ENCODE measurements around the gene TMEM255A. TPM values are rescaled to one million over a fixed set of nuclear protein-coding genes. Genes with fewer than 3 reads are reported as not detected.

TMEM255A gene
- total RNA-seq, 5 donors from 2014 or later (not counting 1 experiment from before 2014, with no cell fraction given) = 0.13 to 0.14 TPM; not detected in 3

GRCh38 chrX:120238933-120239332, 72.3 kb downstream of the TMEM255A start:
- ChIA-PET CTCF (no interaction called here), POLR2A (interaction anchor here in 1 of 2 donors (0.7 kb wide), 1 partner anchor 25 kb away, joined by 6 read pairs; no protein-coding TSS in a partner anchor)
- 94% methylated on average over 2 of the region's 4 CpGs for WGBS (ENCODE audit: insufficient coverage)
- Histone ChIP-seq H3K4me1 (ENCODE audit: control insufficient read depth in 1 of 2, extremely low read depth in 1 of 2, insufficient read depth in 2 of 2, low read length in 2 of 2) (no peaks in the 10 kb centered on the region), H3K9me3 (no peaks in the 10 kb centered on the region), H3K27ac (ENCODE audit: low read length) (no peak overlapping the region), H3K4me3 (ENCODE audit: control insufficient read depth in 1 of 2, extremely low read depth in 1 of 2, low read length in 1 of 2) (no peak overlapping the region), H3K36me3 (ENCODE audit: control insufficient read depth in 2 of 2, extremely low read depth in 1 of 2, insufficient read depth in 1 of 2, low read length in 1 of 2) (peaks cover 0 to 4% of the 10 kb centered on the region in 2 donors), H3K27me3 (replicated peaks in 1 of 2; ENCODE audit: control insufficient read depth in 2 of 2, extremely low read depth in 1 of 2, insufficient read depth in 2 of 2, low read length in 1 of 2) (no peaks in the 10 kb centered on the region)
- H3K27ac Mint-ChIP-seq = no peak overlapping the region
- peaks cover 0 to 7% of the 10 kb centered on the region in 2 donors for H3K27me3 Mint-ChIP-seq
- H3K4me3 Mint-ChIP-seq = no peak overlapping the region
- H3K4me1 Mint-ChIP-seq = peaks cover 10 to 18% (median 14%) of the 10 kb centered on the region in 3 donors
- no peaks in the 10 kb centered on the region for H3K9me3 Mint-ChIP-seq
- no peak for ATAC-seq (replicated peaks in 1 of 4)
- peaks cover 17% of the 10 kb centered on the region for H3K36me3 Mint-ChIP-seq
- no peak for DNase-seq

DNA sequence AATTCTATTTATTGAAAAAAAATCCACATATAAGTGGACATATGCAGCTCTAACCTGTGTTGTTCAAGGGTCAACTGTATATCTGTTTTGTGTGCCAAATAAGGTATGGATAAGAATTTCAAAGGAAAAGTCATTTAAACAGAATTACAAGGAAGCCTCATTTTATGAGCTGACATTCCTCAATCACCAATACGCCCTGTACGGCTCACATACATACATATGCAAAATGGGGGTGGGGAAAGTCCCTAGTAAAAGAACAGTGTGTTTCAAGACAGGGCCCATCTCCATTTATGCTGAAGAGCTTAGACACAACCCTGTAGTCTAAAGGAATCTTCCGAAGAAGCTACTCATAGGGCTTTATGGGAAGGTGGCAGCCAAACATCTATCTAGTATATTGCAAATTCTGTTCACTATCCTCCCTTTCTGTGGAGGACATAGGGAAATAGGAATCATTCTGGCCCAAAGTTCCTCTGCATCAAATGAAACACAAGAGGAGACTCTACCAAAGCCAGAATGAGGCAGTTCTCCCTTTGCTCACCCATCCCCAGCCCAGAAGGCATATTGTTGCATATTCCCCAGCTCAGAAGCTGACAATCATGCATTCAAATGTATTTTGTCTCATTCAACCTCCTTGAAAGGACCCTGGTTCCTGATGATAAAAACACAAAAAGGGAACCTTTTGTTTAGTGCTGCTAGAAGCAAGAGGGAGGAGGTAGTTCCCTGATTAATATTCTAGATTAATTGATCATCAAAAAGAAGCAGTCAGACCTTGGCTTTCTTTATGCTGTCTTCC, 74.4 kb downstream of the TMEM255A start:
- H3K36me3 ChIP-seq (ENCODE audit: control insufficient read depth in 2 of 2, extremely low read depth in 1 of 2, insufficient read depth in 1 of 2, low read length in 1 of 2) = peaks cover 0 to 4% of the 10 kb centered on the region in 2 donors
- ChIA-PET CTCF (interaction anchor here in 1 of 2 donors (1.0 kb wide), 1 partner anchor 23 kb away, joined by 4 read pairs; no protein-coding TSS in a partner anchor), POLR2A (no interaction called here)
- H3K36me3 Mint-ChIP-seq = peaks cover 17% of the 10 kb centered on the region
- no peaks in the 10 kb centered on the region for H3K27me3 ChIP-seq (replicated peaks in 1 of 2; ENCODE audit: control insufficient read depth in 2 of 2, extremely low read depth in 1 of 2, insufficient read depth in 2 of 2, low read length in 1 of 2)
- H3K27ac ChIP-seq (ENCODE audit: low read length) = no peak overlapping the region
- no peak overlapping the region for H3K27ac Mint-ChIP-seq
- H3K4me3 Mint-ChIP-seq = no peak overlapping the region
- no peaks in the 10 kb centered on the region for H3K9me3 ChIP-seq
- DNase-seq (no peak), ATAC-seq (replicated peaks in 1 of 4) (no peak)
- H3K4me1 ChIP-seq (ENCODE audit: control insufficient read depth in 1 of 2, extremely low read depth in 1 of 2, insufficient read depth in 2 of 2, low read length in 2 of 2) = no peaks in the 10 kb centered on the region
- no peak overlapping the region for H3K4me3 ChIP-seq (ENCODE audit: control insufficient read depth in 1 of 2, extremely low read depth in 1 of 2, low read length in 1 of 2)
- WGBS (ENCODE audit: insufficient coverage) = no CpG with 5 or more reads among the region's 3 CpGs
- peaks cover 0 to 6% of the 10 kb centered on the region in 2 donors for H3K27me3 Mint-ChIP-seq
- H3K9me3 Mint-ChIP-seq = no peaks in the 10 kb centered on the region
- H3K4me1 Mint-ChIP-seq = peaks cover 0 to 4% (median 1%) of the 10 kb centered on the region in 3 donors

- peaks cover 0 to 4% of the 10 kb centered on the region in 2 donors for H3K36me3 ChIP-seq (ENCODE audit: control insufficient read depth in 2 of 2, extremely low read depth in 1 of 2, insufficient read depth in 1 of 2, low read length in 1 of 2)
- H3K27ac ChIP-seq (ENCODE audit: low read length) = no peak overlapping the region
- Mint-ChIP-seq H3K27ac (no peak overlapping the region), H3K9me3 (no peaks in the 10 kb centered on the region), H3K4me3 (no peak overlapping the region), H3K36me3 (peaks cover 17% of the 10 kb centered on the region), H3K4me1 (no peaks in the 10 kb centered on the region), H3K27me3 (peaks cover 0 to 6% of the 10 kb centered on the region in 2 donors)
- DNase-seq = no peak
- WGBS (ENCODE audit: insufficient coverage) = no CpG with 5 or more reads among the region's 6 CpGs
- ChIA-PET POLR2A (interaction anchor here in 1 of 2 donors (0.6 to 0.7 kb wide), 2 partner anchors 198 to 310 kb away, joined by 3 read pairs; no protein-coding TSS in a partner anchor), CTCF (interaction anchor here in 1 of 2 donors (0.7 kb wide), 1 partner anchor 139 kb away, joined by 8 read pairs; no protein-coding TSS in a partner anchor)
- H3K27me3 ChIP-seq (replicated peaks in 1 of 2; ENCODE audit: control insufficient read depth in 2 of 2, extremely low read depth in 1 of 2, insufficient read depth in 2 of 2, low read length in 1 of 2) = no peaks in the 10 kb centered on the region
- no peaks in the 10 kb centered on the region for H3K9me3 ChIP-seq
- H3K4me3 ChIP-seq (ENCODE audit: control insufficient read depth in 1 of 2, extremely low read depth in 1 of 2, low read length in 1 of 2) = no peak overlapping the region
- ATAC-seq (replicated peaks in 1 of 4) = no peak
- no peaks in the 10 kb centered on the region for H3K4me1 ChIP-seq (ENCODE audit: control insufficient read depth in 1 of 2, extremely low read depth in 1 of 2, insufficient read depth in 2 of 2, low read length in 2 of 2)
These were observed 76.0 kb downstream of the TMEM255A start for GRCh38 chrX:120235284-120235683.

- WGBS (ENCODE audit: insufficient coverage) = no CpG with 5 or more reads among the region's 9 CpGs
- Mint-ChIP-seq H3K9me3 (no peaks in the 10 kb centered on the region), H3K4me3 (no peak overlapping the region), H3K27me3 (peaks cover 0 to 13% of the 10 kb centered on the region in 2 donors), H3K36me3 (peaks cover 15% of the 10 kb centered on the region), H3K4me1 (peaks cover 0 to 7% (median 0%) of the 10 kb centered on the region in 3 donors), H3K27ac (no peak overlapping the region)
- no peaks in the 10 kb centered on the region for H3K27me3 ChIP-seq (replicated peaks in 1 of 2; ENCODE audit: control insufficient read depth in 2 of 2, extremely low read depth in 1 of 2, insufficient read depth in 2 of 2, low read length in 1 of 2)
- ChIA-PET POLR2A (interaction anchor here in 1 of 2 donors (0.6 kb wide), 1 partner anchor 8 kb away, joined by 7 read pairs; no protein-coding TSS in a partner anchor), CTCF (interaction anchor here (0.8 to 2.6 kb wide), 3 partner anchors 15 to 108 kb away, joined by 3 to 7 read pairs (median 4); no protein-coding TSS in a partner anchor)
- H3K27ac ChIP-seq (ENCODE audit: low read length) = no peak overlapping the region
- no peak for DNase-seq
- no peaks in the 10 kb centered on the region for H3K4me1 ChIP-seq (ENCODE audit: control insufficient read depth in 1 of 2, extremely low read depth in 1 of 2, insufficient read depth in 2 of 2, low read length in 2 of 2)
- no peaks in the 10 kb centered on the region for H3K9me3 ChIP-seq
- no peak for ATAC-seq (replicated peaks in 1 of 4)
- H3K36me3 ChIP-seq (ENCODE audit: control insufficient read depth in 2 of 2, extremely low read depth in 1 of 2, insufficient read depth in 1 of 2, low read length in 1 of 2) = peaks cover 0 to 9% of the 10 kb centered on the region in 2 donors
- no peak overlapping the region for H3K4me3 ChIP-seq (ENCODE audit: control insufficient read depth in 1 of 2, extremely low read depth in 1 of 2, low read length in 1 of 2)
These were observed 82.9 kb downstream of the TMEM255A start for GRCh38 chrX:120228187-120228908.

GRCh38 chrX:120224388-120224787, 86.9 kb downstream of the TMEM255A start:
- H3K36me3 Mint-ChIP-seq = peaks cover 25% of the 10 kb centered on the region
- no peaks in the 10 kb centered on the region for H3K27me3 ChIP-seq (replicated peaks in 1 of 2; ENCODE audit: control insufficient read depth in 2 of 2, extremely low read depth in 1 of 2, insufficient read depth in 2 of 2, low read length in 1 of 2)

GRCh38 chrX:120223374-120223773, 87.9 kb downstream of the TMEM255A start:
- WGBS (ENCODE audit: insufficient coverage) = no CpG with 5 or more reads among the region's 8 CpGs

More at GRCh38 chrX:120224388-120224787, 86.9 kb downstream of the TMEM255A start:
- DNase-seq = no peak
- 100% methylated on average over 1 of the region's 4 CpGs for WGBS (ENCODE audit: insufficient coverage)
- ChIA-PET CTCF (no interaction called here), POLR2A (no interaction called here)
- Mint-ChIP-seq H3K4me3 (no peak overlapping the region), H3K27me3 (peaks cover 0 to 23% of the 10 kb centered on the region in 2 donors), H3K9me3 (no peaks in the 10 kb centered on the region), H3K27ac (no peak overlapping the region), H3K4me1 (no peaks in the 10 kb centered on the region)
- no peak overlapping the region for H3K27ac ChIP-seq (ENCODE audit: low read length)
- H3K4me3 ChIP-seq (ENCODE audit: control insufficient read depth in 1 of 2, extremely low read depth in 1 of 2, low read length in 1 of 2) = no peak overlapping the region
- H3K9me3 ChIP-seq = no peaks in the 10 kb centered on the region
- no peaks in the 10 kb centered on the region for H3K4me1 ChIP-seq (ENCODE audit: control insufficient read depth in 1 of 2, extremely low read depth in 1 of 2, insufficient read depth in 2 of 2, low read length in 2 of 2)
- peaks cover 6 to 9% of the 10 kb centered on the region in 2 donors for H3K36me3 ChIP-seq (ENCODE audit: control insufficient read depth in 2 of 2, extremely low read depth in 1 of 2, insufficient read depth in 1 of 2, low read length in 1 of 2)
- no peak for ATAC-seq (replicated peaks in 1 of 4)

More at GRCh38 chrX:120223374-120223773, 87.9 kb downstream of the TMEM255A start:
- ChIA-PET POLR2A (no interaction called here), CTCF (no interaction called here)
- Histone ChIP-seq H3K27me3 (replicated peaks in 1 of 2; ENCODE audit: control insufficient read depth in 2 of 2, extremely low read depth in 1 of 2, insufficient read depth in 2 of 2, low read length in 1 of 2) (no peaks in the 10 kb centered on the region), H3K4me3 (ENCODE audit: control insufficient read depth in 1 of 2, extremely low read depth in 1 of 2, low read length in 1 of 2) (no peak overlapping the region), H3K9me3 (no peaks in the 10 kb centered on the region), H3K27ac (ENCODE audit: low read length) (no peak overlapping the region), H3K36me3 (ENCODE audit: control insufficient read depth in 2 of 2, extremely low read depth in 1 of 2, insufficient read depth in 1 of 2, low read length in 1 of 2) (peaks cover 6 to 9% of the 10 kb centered on the region in 2 donors), H3K4me1 (ENCODE audit: control insufficient read depth in 1 of 2, extremely low read depth in 1 of 2, insufficient read depth in 2 of 2, low read length in 2 of 2) (no peaks in the 10 kb centered on the region)
- DNase-seq (no peak), ATAC-seq (replicated peaks in 1 of 4) (no peak)
- no peak overlapping the region for H3K27ac Mint-ChIP-seq
- peaks cover 0 to 21% of the 10 kb centered on the region in 2 donors for H3K27me3 Mint-ChIP-seq
- no peaks in the 10 kb centered on the region for H3K9me3 Mint-ChIP-seq
- no peak overlapping the region for H3K4me3 Mint-ChIP-seq
- peaks cover 23% of the 10 kb centered on the region for H3K36me3 Mint-ChIP-seq
- no peaks in the 10 kb centered on the region for H3K4me1 Mint-ChIP-seq
